Neural crest cell (in vitro differentiated cells): ENCODE results near the gene GMPPB. TPM values are rescaled to one million over a fixed set of nuclear protein-coding genes. Genes with fewer than 3 reads are reported as not detected.

Source experiments
- DNase-seq: peaks from one replicate; pipeline ENCODE4 v3.0.0; 2021; ENCODE audit warnings: low read depth, mixed read lengths, low spot score
- H3K27ac Mint-ChIP-seq: one replicate; pipeline ENCODE4 v1.8.0; 2021; ENCODE audit warnings: mild to moderate bottlenecking, mixed read lengths; ENCODE audit not compliant: unreplicated experiment
- H3K27me3 Mint-ChIP-seq: 2 replicates; pipeline ENCODE4 v1.8.0; 2021; ENCODE audit warnings: low read depth, mild to moderate bottlenecking, mixed read lengths
- H3K36me3 Mint-ChIP-seq: 2 replicates; pipeline ENCODE4 v1.8.0; 2021; ENCODE audit warnings: low read depth, mild to moderate bottlenecking, mixed read lengths
- H3K4me1 Mint-ChIP-seq: 2 replicates; pipeline ENCODE4 v1.8.0; 2021; ENCODE audit warnings: mixed read lengths
- H3K4me3 Mint-ChIP-seq: one replicate; pipeline ENCODE4 v1.8.0; 2021; ENCODE audit warnings: mild to moderate bottlenecking, mixed read lengths
- H3K9me3 Mint-ChIP-seq: 2 replicates; pipeline ENCODE4 v1.8.0; 2021; ENCODE audit warnings: mixed read lengths
- CTCF ChIP-seq: fragments of 200-600 bp; sonication (generic); conservative IDR thresholded peaks from 2 replicates; pipeline ENCODE4 v1.5.0; 2021; ENCODE audit warnings: antibody characterized with exemption, mild to moderate bottlenecking
- total RNA-seq: library from RNA; stranded (reverse); gene quantifications from 2 replicates; pipeline ENCODE4 v1.2.1, GENCODE V29; 2021

The GMPPB gene
- total RNA-seq, 1 donor from 2014 or later = 46.1 TPM

GRCh38 chr3:49683162-49683561, 40.6 kb downstream of the GMPPB start:
- no peak overlapping the region for H3K27ac Mint-ChIP-seq
- DNase-seq = no peak
- TF ChIP-seq CTCF = no peak
- no peaks in the 10 kb centered on the region for H3K9me3 Mint-ChIP-seq
- H3K4me1 Mint-ChIP-seq = peaks cover 7% of the 10 kb centered on the region
- no peak overlapping the region for H3K4me3 Mint-ChIP-seq
- H3K36me3 Mint-ChIP-seq = peaks cover 5% of the 10 kb centered on the region
- H3K27me3 Mint-ChIP-seq = peaks cover 13% of the 10 kb centered on the region

GRCh38 chr3:49681543-49681942, 42.2 kb downstream of the GMPPB start:
- Mint-ChIP-seq H3K27ac (no peak overlapping the region), H3K4me1 (no peaks in the 10 kb centered on the region), H3K27me3 (peaks cover 6% of the 10 kb centered on the region), H3K9me3 (no peaks in the 10 kb centered on the region), H3K4me3 (no peak overlapping the region), H3K36me3 (peaks cover 5% of the 10 kb centered on the region)
- DNase-seq = no peak
- TF ChIP-seq CTCF = no peak

- H3K4me3 Mint-ChIP-seq = no peak overlapping the region
- DNase-seq = no peak
- no peak overlapping the region for H3K27ac Mint-ChIP-seq
- H3K36me3 Mint-ChIP-seq = peaks cover 5% of the 10 kb centered on the region
- TF ChIP-seq CTCF = no peak
- H3K9me3 Mint-ChIP-seq = no peaks in the 10 kb centered on the region
- peaks cover 4% of the 10 kb centered on the region for H3K27me3 Mint-ChIP-seq
- H3K4me1 Mint-ChIP-seq = no peaks in the 10 kb centered on the region
These were observed 42.6 kb downstream of the GMPPB start for GRCh38 chr3:49681232-49681522.

- no peak overlapping the region for H3K27ac Mint-ChIP-seq
- no peak for TF ChIP-seq CTCF
- H3K36me3 Mint-ChIP-seq = peaks cover 5% of the 10 kb centered on the region
- H3K4me3 Mint-ChIP-seq = no peak overlapping the region
- peaks cover 4% of the 10 kb centered on the region for H3K27me3 Mint-ChIP-seq
- no peaks in the 10 kb centered on the region for H3K4me1 Mint-ChIP-seq
- DNase-seq = no peak
- H3K9me3 Mint-ChIP-seq = no peaks in the 10 kb centered on the region
These were observed 43.1 kb downstream of the GMPPB start for GRCh38 chr3:49680493-49681231.

GRCh38 chr3:49675912-49676311, 47.8 kb downstream of the GMPPB start:
- no peaks in the 10 kb centered on the region for H3K9me3 Mint-ChIP-seq
- H3K27me3 Mint-ChIP-seq = peaks cover 2% of the 10 kb centered on the region
- H3K36me3 Mint-ChIP-seq = peaks cover 5% of the 10 kb centered on the region
- DNase-seq = no peak
- TF ChIP-seq CTCF = no peak
- peaks cover 27% of the 10 kb centered on the region for H3K4me1 Mint-ChIP-seq
- H3K4me3 Mint-ChIP-seq = peak overlapping the region; percentile 98
- H3K27ac Mint-ChIP-seq = peak overlapping the region; percentile 78
